ENCODE results near the gene GLS.
"Not testable (repeated sequence)": the region's sequence is repeated elsewhere in the genome, so short reads cannot be mapped to it uniquely, and the experiment has no call there.

The GLS gene

GRCh38 chr2:190938771-190939335 is 58.2 kb downstream of the GLS start:
- DNase-seq: no peak

- no peak for DNase-seq
Measured at GRCh38 chr2:190940454-190940853, 59.8 kb downstream of the GLS start.

- DNase-seq: no peak
Measured at GRCh38 chr2:190941571-190941970, 61.0 kb downstream of the GLS start.

- no peak for DNase-seq
Measured at GRCh38 chr2:190942697-190943096, 62.1 kb downstream of the GLS start.

- no peak for DNase-seq
Measured at GRCh38 chr2:190943706-190944105, 63.1 kb downstream of the GLS start.

- no peak for DNase-seq
Measured at GRCh38 chr2:190947141-190947540, 66.5 kb downstream of the GLS start.

GRCh38 chr2:190947711-190948251 is 67.2 kb downstream of the GLS start:
- no peak for DNase-seq

GRCh38 chr2:190948671-190949070 is 68.0 kb downstream of the GLS start:
- DNase-seq: no peak

GRCh38 chr2:190950566-190950991 is 70.0 kb downstream of the GLS start:
- no peak for DNase-seq

- DNase-seq: no peak
Measured at GRCh38 chr2:190953257-190953656, 72.6 kb downstream of the GLS start.

- no peak for DNase-seq
Measured at GRCh38 chr2:190959911-190960788, 79.5 kb downstream of the GLS start.

GRCh38 chr2:190961117-190961516 is 80.5 kb downstream of the GLS start:
- DNase-seq: not testable (repeated sequence)

- no peak for DNase-seq
Measured at GRCh38 chr2:190961918-190962487, 81.4 kb downstream of the GLS start.

GRCh38 chr2:190963088-190963487 is 82.5 kb downstream of the GLS start:
- DNase-seq: no peak

- no peak for DNase-seq
Measured at GRCh38 chr2:190964170-190964795, 83.7 kb downstream of the GLS start.

GRCh38 chr2:190965580-190966222 is 85.1 kb downstream of the GLS start:
- DNase-seq: no peak

GRCh38 chr2:190968522-190968921 is 87.9 kb downstream of the GLS start:
- DNase-seq: no peak

GRCh38 chr2:190970160-190970559 is 89.5 kb downstream of the GLS start:
- no peak for DNase-seq

- DNase-seq: no peak
Measured at GRCh38 chr2:190970873-190971506, 90.4 kb downstream of the GLS start.

- DNase-seq: no peak
Measured at GRCh38 chr2:190972213-190972612, 91.6 kb downstream of the GLS start.

GRCh38 chr2:190972846-190973245 is 92.2 kb downstream of the GLS start:
- no peak for DNase-seq

GRCh38 chr2:190973262-190973661 is 92.6 kb downstream of the GLS start:
- no peak for DNase-seq
